HepG2 (cell line): ENCODE results near the gene CAMK2G. TPM values are rescaled to one million over a fixed set of nuclear protein-coding genes. Genes with fewer than 3 reads are reported as not detected.

Experiments
- ATAC-seq: fragments of 200-7000 bp; cut with Tn5 transposase; 3 replicates; pipeline ENCODE4 v1.9.1; 2020; ENCODE audit warnings: mild to moderate bottlenecking, moderate library complexity
- BruUV-seq: library from RNA; stranded (reverse); fragments of 400-500 nt; replicated peaks from 2 replicates; lab custom pipeline; 2021; lab: Mats Ljungman, UMichigan
- CTCF ChIA-PET: fragments of 300-600 bp; formaldehyde crosslinking; extraction: SDS; loops from one replicate; lab custom pipeline; 2021; ENCODE audit warnings: low total read pairs, inconsistent platforms, low intra/inter-chr PET ratio; lab: Yijun Ruan, JAX
- POLR2A ChIA-PET: fragments of 350-600 bp; sonication (Branson Sonifier 250); formaldehyde crosslinking; loops from one replicate; lab custom pipeline; 2020; ENCODE audit warnings: antibody characterized with exemption, inconsistent platforms; lab: Yijun Ruan, JAX
- DNase-seq: peaks from one replicate; pipeline ENCODE4 v3.0.0-alpha.2; 2015; ENCODE audit warnings: low spot score
- FAIRE-seq: peaks from 3 replicates; lab custom pipeline; 2011; peaks lifted over from hg19 to GRCh38; lab: Jason Lieb, UNC
- H2AFZ ChIP-seq: one replicate; pipeline ENCODE4 v1.6.1; 2011; ENCODE audit warnings: low read length, inconsistent platforms
- H3K27ac ChIP-seq: fragments of 300-600 bp; 3 replicates; pipeline ENCODE4 v1.8.0; 2011; ENCODE audit warnings: mixed run types, mild to moderate bottlenecking, mixed read lengths, low read length, inconsistent platforms; ENCODE audit not compliant: insufficient read depth; ENCODE audit errors: extremely low read length
- H3K27me3 ChIP-seq, 2 experiments: fragments of 200-600 bp in 1 of 2; 2 replicates in 1 of 2; 3 replicates in 1 of 2; pipeline versions ENCODE4 v1.6.0 to v1.8.0; 2011; ENCODE audit warnings: low read length in 2 of 2, mild to moderate bottlenecking in 2 of 2, moderate library complexity in 2 of 2, inconsistent platforms in 1 of 2; ENCODE audit not compliant: insufficient read depth in 2 of 2, control insufficient read depth in 1 of 2
- H3K36me3 ChIP-seq, 2 experiments: fragments of 200-600 bp in 1 of 2; replicated peaks in 1 of 2; 2 replicates in 1 of 2; 3 replicates in 1 of 2; pipeline versions ENCODE4 v1.5.1 to v1.8.0; 2011; ENCODE audit warnings: low read length in 2 of 2, inconsistent platforms in 1 of 2; ENCODE audit not compliant: insufficient read depth in 2 of 2, control insufficient read depth in 1 of 2
- H3K4me1 ChIP-seq: 2 replicates; pipeline ENCODE4 v1.5.1; 2012; ENCODE audit warnings: low read length, inconsistent platforms; ENCODE audit not compliant: insufficient read depth
- H3K4me2 ChIP-seq: 2 replicates; pipeline ENCODE4 v1.6.0; 2011; ENCODE audit warnings: low read depth, low read length, inconsistent platforms
- H3K4me3 ChIP-seq, 3 experiments: fragments of 200-600 bp in 1 of 3; sonication (generic), shearing (Covaris generic) in 1 of 3; replicated peaks in 1 of 3; 2 replicates each; pipeline ENCODE4 v1.5.1; 2011 to 2016; ENCODE audit warnings: low read length in 3 of 3, inconsistent platforms in 2 of 3, low read depth in 2 of 3, mild to moderate bottlenecking in 2 of 3, control low read depth in 1 of 3, mixed read lengths in 1 of 3; ENCODE audit not compliant: insufficient read depth in 1 of 3
- H3K79me2 ChIP-seq: one replicate; pipeline ENCODE4 v1.6.1; 2011; ENCODE audit warnings: low read length, inconsistent platforms; ENCODE audit not compliant: insufficient read depth
- H3K9ac ChIP-seq: 2 replicates; pipeline ENCODE4 v1.6.0; 2011; ENCODE audit warnings: mild to moderate bottlenecking, low read depth, low read length, inconsistent platforms; ENCODE audit not compliant: insufficient read depth
- H3K9me3 ChIP-seq: 2 replicates; pipeline ENCODE4 v1.5.1; 2012; ENCODE audit warnings: mild to moderate bottlenecking, low read length
- H4K20me1 ChIP-seq: 2 replicates; pipeline ENCODE4 v1.6.0; 2011; ENCODE audit warnings: inconsistent platforms, mild to moderate bottlenecking, low read length, moderate library complexity; ENCODE audit not compliant: insufficient read depth
- DBP ChIP-seq: sonication (generic); formaldehyde crosslinking; IDR thresholded peaks from 2 replicates; pipeline ENCODE4 v1.4.0; 2020; ENCODE audit warnings: missing genetic modification reagents; ENCODE audit errors: not compliant biosample characterization
- GPN1 ChIP-seq: sonication (generic); formaldehyde crosslinking; IDR thresholded peaks from 2 replicates; pipeline ENCODE4 v1.5.1; 2020; ENCODE audit warnings: missing genetic modification reagents, borderline replicate concordance
- POLR2A ChIP-seq, 2 experiments: IDR thresholded peaks; 2 replicates each; pipeline ENCODE4 v1.6.1; 2011; ENCODE audit warnings: low read depth in 2 of 2, low read length in 2 of 2, mild to moderate bottlenecking in 1 of 2, moderate library complexity in 1 of 2; ENCODE audit not compliant: insufficient read depth in 1 of 2
- PPARG ChIP-seq: conservative IDR thresholded peaks from 2 replicates; pipeline ENCODE4 v1.6.1; 2016; ENCODE audit warnings: missing biosample characterization, missing genetic modification reagents
- SMARCC2 ChIP-seq: fragments of 450-650 bp; IDR thresholded peaks from 2 replicates; pipeline ENCODE4 v1.6.1; 2017; ENCODE audit warnings: antibody characterized with exemption, mild to moderate bottlenecking
- TCF12 ChIP-seq, 2 experiments: fragments of 450-650 bp in 1 of 2; sonication (generic) in 1 of 2; formaldehyde crosslinking in 1 of 2; IDR thresholded peaks; 2 replicates each; pipeline versions ENCODE4 v1.6.1 to v1.8.0; 2017 to 2022; ENCODE audit warnings: antibody characterized with exemption in 1 of 2, mild to moderate bottlenecking in 1 of 2, missing genetic modification reagents in 1 of 2, moderate library complexity in 1 of 2
- ZBTB43 ChIP-seq: sonication (generic); formaldehyde crosslinking; conservative IDR thresholded peaks from 2 replicates; pipeline ENCODE4 v1.4.0; 2020; ENCODE audit warnings: missing genetic modification reagents
- ZNF207 ChIP-seq: fragments of 450-650 bp; IDR thresholded peaks from 2 replicates; pipeline ENCODE4 v1.6.1; 2016; ENCODE audit warnings: antibody characterized with exemption, borderline replicate concordance
- ZNF746 ChIP-seq: sonication (generic); formaldehyde crosslinking; IDR thresholded peaks from 2 replicates; pipeline ENCODE4 v1.8.0; 2022; ENCODE audit warnings: mild to moderate bottlenecking, missing genetic modification reagents
- ZNF75D ChIP-seq: sonication (generic); formaldehyde crosslinking; IDR thresholded peaks from 2 replicates; pipeline ENCODE4 v1.8.1; 2023; ENCODE audit warnings: missing genetic modification reagents, mild to moderate bottlenecking, borderline replicate concordance
- ZXDC ChIP-seq: sonication (generic); formaldehyde crosslinking; IDR thresholded peaks from 2 replicates; pipeline ENCODE4 v1.5.0; 2020; ENCODE audit warnings: mild to moderate bottlenecking, missing genetic modification reagents
- WGBS: methylation state at CpG from one replicate; pipeline ENCODE4 v1.1.6; 2017; ENCODE audit warnings: low lambda C conversion rate; 5-methylcytosine and 5-hydroxymethylcytosine counted together
- in situ Hi-C: cut with HindIII; loops from 2 replicates; pipeline ENCODE4 v1.10.0; 2017; ENCODE audit warnings: low pct_unique_long_range_greater_than_20kb; ENCODE audit not compliant: extremely low pct_ligation_motif_present
- intact Hi-C: fragments of 100-400 bp; cut with micrococcal nuclease; formaldehyde crosslinking; loops from one replicate; pipeline ENCODE4 v1.10.0; 2022; ENCODE audit not compliant: unreplicated experiment
- polyA plus RNA-seq, 8 experiments: library from polyadenylated mRNA; depleted of rRNA in 3 of 8; stranded (reverse) in 7 of 8; unstranded in 1 of 8; fragments of >200 nt; fragmentation: Illumina TruSeq in 4 of 8; extraction: Trizol in 4 of 8; gene quantifications; 2 replicates each; pipeline versions ENCODE4 v1.2.1 to v1.2.3, GENCODE V29; 2011 to 2016; ENCODE audit warnings: low read depth in 4 of 8, missing spikeins in 1 of 8, mixed read lengths in 1 of 8; ENCODE audit not compliant: insufficient read depth in 1 of 8
- total RNA-seq, 5 experiments: library from RNA; depleted of rRNA; stranded (reverse); fragments of >200 nt; fragmentation: Illumina TruSeq; extraction: Trizol; gene quantifications; 2 replicates each; pipeline ENCODE4 v1.2.3, GENCODE V29; 2016; ENCODE audit warnings: low read depth in 1 of 5

CAMK2G gene
- total and polyA plus RNA-seq, 2 of the 13 experiments (the other 11 are each of a cell fraction or from before 2014, with no cell fraction given) = 15.9 to 18.8 TPM

- Histone ChIP-seq H4K20me1 (no peaks in the 10 kb centered on the region), H3K27ac (no peak overlapping the region), H3K27me3 (no peaks in the 10 kb centered on the region), H3K36me3 (peaks cover 0 to 35% of the 10 kb centered on the region in 2 experiments), H3K79me2 (no peaks in the 10 kb centered on the region), H2AFZ (no peak overlapping the region), H3K9ac (no peak overlapping the region), H3K9me3 (no peaks in the 10 kb centered on the region), H3K4me1 (no peaks in the 10 kb centered on the region), H3K4me3 (no peak overlapping the region), H3K4me2 (no peak overlapping the region)
- TF ChIP-seq ZBTB43 (no peak), PPARG (CRISPR knock-in tag) (no peak), DBP (no peak), POLR2A (IDR thresholded peaks at IDR 0.05; ENCODE audit: insufficient read depth in 1 of 2, low read depth in 2 of 2, low read length in 2 of 2) (no peak), TCF12 (IDR thresholded peaks at IDR 0.05) (no peak), TCF12 (CRISPR knock-in tag; IDR thresholded peaks at IDR 0.05) (no peak), SMARCC2 (no peak), ZNF75D (CRISPR knock-in tag) (no peak), ZNF746 (no peak), ZXDC (no peak), ZNF207 (no peak), GPN1 (no peak)
- no TSS peak for BruUV-seq
- ChIA-PET POLR2A (interaction anchor here (1.6 kb wide), 2 partner anchors 22 to 56 kb away, joined by 3 to 8 read pairs; partner anchors contain the start of gene CAMK2G), CTCF (no interaction called here)
- in situ Hi-C loops (no loop called here), intact Hi-C loops (no loop called here)
- DNase-seq = no peak
- no peak for FAIRE-seq
- 91% methylated on average over 5 of the region's 5 CpGs for WGBS
- ATAC-seq = no peak
These were observed 56.5 kb downstream of the CAMK2G start for GRCh38 chr10:73817826-73818225.
